BLaER1 treated with 17β-estradiol and CSF1 and Interleukin-3, amounts not matched to agents 10 nM and 100 nM (cell line): ENCODE results near the gene WWOX.
A peak's percentile ranks its signal among the peaks of the same experiment; 100 is the strongest.

Source experiments
- H3K27ac ChIP-seq, 11 experiments: shearing (Covaris generic); formaldehyde crosslinking; 2 replicates each; pipeline ENCODE4 v1.8.1; 2022
- H3K27me3 ChIP-seq, 11 experiments: shearing (Covaris generic); formaldehyde crosslinking; 2 replicates each; pipeline ENCODE4 v1.8.1; 2022
- H3K36me3 ChIP-seq, 11 experiments: shearing (Covaris generic); formaldehyde crosslinking; 2 replicates each; pipeline ENCODE4 v1.8.1; 2022
- H3K4me1 ChIP-seq, 10 experiments: shearing (Covaris generic); formaldehyde crosslinking; 2 replicates each; pipeline ENCODE4 v1.8.1; 2022
- H3K4me2 ChIP-seq, 11 experiments: shearing (Covaris generic); formaldehyde crosslinking; 2 replicates each; pipeline ENCODE4 v1.8.1; 2022
- H3K4me3 ChIP-seq, 10 experiments: shearing (Covaris generic); formaldehyde crosslinking; 2 replicates each; pipeline ENCODE4 v1.8.1; 2022
- H3K9ac ChIP-seq, 11 experiments: shearing (Covaris generic); formaldehyde crosslinking; 2 replicates each; pipeline ENCODE4 v1.8.1; 2022
- H3K9me3 ChIP-seq, 11 experiments: shearing (Covaris generic); formaldehyde crosslinking; replicated peaks in 1 of 11; 2 replicates each; pipeline ENCODE4 v1.8.1; 2022
- H4K20me1 ChIP-seq, 11 experiments: shearing (Covaris generic); formaldehyde crosslinking; 2 replicates each; pipeline ENCODE4 v1.8.1; 2022
- Cebpa-rat ChIP-seq, 11 experiments: shearing (Covaris generic); IDR thresholded peaks; 2 replicates each; pipeline ENCODE4 v1.8.1; 2022

WWOX gene

GRCh38 chr16:78500659-78501270 is 401.3 kb downstream of the WWOX start:
- H3K4me2 ChIP-seq, result peak overlapping the region; percentile 36 to 74 (median 63); a peak in 21 of 22 replicates
- H3K4me1 ChIP-seq, result peaks cover 9 to 15% (median 12%) of the 10 kb centered on the region in 10 experiments
- no peaks in the 10 kb centered on the region for H3K27me3 ChIP-seq

GRCh38 chr16:78501744-78502143 is 402.3 kb downstream of the WWOX start:
- Histone ChIP-seq H3K9me3 (no peaks in the 10 kb centered on the region), H3K4me2 (no peak overlapping the region), H3K27ac (no peak overlapping the region), H4K20me1 (0 out of 22 replicates have a peak, but pooled peaks cover 0 to 5% (median 0%) of the 10 kb centered on the region in 11 experiments), H3K36me3 (no peaks in the 10 kb centered on the region), H3K9ac (no peak overlapping the region), H3K4me3 (no peak overlapping the region), H3K4me1 (peaks cover 9 to 15% (median 12%) of the 10 kb centered on the region in 10 experiments), H3K27me3 (no peaks in the 10 kb centered on the region)
- no peak for TF ChIP-seq Cebpa-rat (IDR thresholded peaks at IDR 0.05)

More at GRCh38 chr16:78500659-78501270, 401.3 kb downstream of the WWOX start:
- Histone ChIP-seq H3K9me3 (no peaks in the 10 kb centered on the region), H3K4me3 (no peak overlapping the region), H3K27ac (no peak overlapping the region), H3K9ac (no peak overlapping the region), H4K20me1 (no peaks in the 10 kb centered on the region), H3K36me3 (no peaks in the 10 kb centered on the region)
- TF ChIP-seq Cebpa-rat (IDR thresholded peaks at IDR 0.05), result no peak

- Histone ChIP-seq H3K27me3 (no peaks in the 10 kb centered on the region), H3K36me3 (no peaks in the 10 kb centered on the region), H3K27ac (no peak overlapping the region), H3K4me1 (peaks cover 9 to 15% (median 12%) of the 10 kb centered on the region in 10 experiments), H4K20me1 (0 out of 22 replicates have a peak, but pooled peaks cover 0 to 5% (median 0%) of the 10 kb centered on the region in 11 experiments), H3K4me2 (no peak overlapping the region), H3K4me3 (no peak overlapping the region), H3K9ac (no peak overlapping the region), H3K9me3 (no peaks in the 10 kb centered on the region)
- TF ChIP-seq Cebpa-rat (IDR thresholded peaks at IDR 0.05), result no peak
Observed at GRCh38 chr16:78502812-78503350, 403.4 kb downstream of the WWOX start.

GRCh38 chr16:78503602-78504001 is 404.1 kb downstream of the WWOX start:
- TF ChIP-seq Cebpa-rat (IDR thresholded peaks at IDR 0.05), result no peak
- Histone ChIP-seq H3K9me3 (no peaks in the 10 kb centered on the region), H3K9ac (no peak overlapping the region), H3K36me3 (no peaks in the 10 kb centered on the region), H3K4me1 (peaks cover 9 to 15% (median 12%) of the 10 kb centered on the region in 10 experiments), H4K20me1 (0 out of 22 replicates have a peak, but pooled peaks cover 0 to 5% (median 0%) of the 10 kb centered on the region in 11 experiments), H3K27me3 (no peaks in the 10 kb centered on the region), H3K27ac (no peak overlapping the region), H3K4me3 (no peak overlapping the region), H3K4me2 (no peak overlapping the region)

GRCh38 chr16:78504401-78504851 is 405.0 kb downstream of the WWOX start:
- TF ChIP-seq Cebpa-rat (IDR thresholded peaks at IDR 0.05), result no peak
- H3K9ac ChIP-seq, result no peak overlapping the region
- H3K4me2 ChIP-seq, result no peak overlapping the region
- H3K4me1 ChIP-seq, result peaks cover 9 to 15% (median 12%) of the 10 kb centered on the region in 10 experiments
- no peaks in the 10 kb centered on the region for H3K9me3 ChIP-seq
- H3K4me3 ChIP-seq, result no peak overlapping the region
- no peak overlapping the region for H3K27ac ChIP-seq
- H4K20me1 ChIP-seq, result 0 out of 22 replicates have a peak, but pooled peaks cover 0 to 5% (median 0%) of the 10 kb centered on the region in 11 experiments
- H3K27me3 ChIP-seq, result no peaks in the 10 kb centered on the region
- no peaks in the 10 kb centered on the region for H3K36me3 ChIP-seq

GRCh38 chr16:78505036-78505435 is 405.6 kb downstream of the WWOX start:
- no peaks in the 10 kb centered on the region for H3K9me3 ChIP-seq
- H3K4me2 ChIP-seq, result no peak overlapping the region
- no peaks in the 10 kb centered on the region for H3K36me3 ChIP-seq
- no peak overlapping the region for H3K4me3 ChIP-seq
- no peak for TF ChIP-seq Cebpa-rat (IDR thresholded peaks at IDR 0.05)
- H3K27me3 ChIP-seq, result no peaks in the 10 kb centered on the region
- H3K9ac ChIP-seq, result no peak overlapping the region
- H3K4me1 ChIP-seq, result peaks cover 7 to 9% (median 8%) of the 10 kb centered on the region in 10 experiments
- 0 out of 22 replicates have a peak, but pooled peaks cover 0 to 5% (median 0%) of the 10 kb centered on the region in 11 experiments for H4K20me1 ChIP-seq
- H3K27ac ChIP-seq, result no peak overlapping the region

- Histone ChIP-seq H3K9ac (no peak overlapping the region), H3K36me3 (no peaks in the 10 kb centered on the region), H3K4me1 (peaks cover 0 to 2% (median 1%) of the 10 kb centered on the region in 10 experiments; a peak in 16 of 20 replicates), H3K4me3 (no peak overlapping the region), H3K9me3 (no peaks in the 10 kb centered on the region), H3K27ac (no peak overlapping the region), H3K27me3 (no peaks in the 10 kb centered on the region), H3K4me2 (no peak overlapping the region), H4K20me1 (0 out of 22 replicates have a peak, but pooled peaks cover 0 to 5% (median 0%) of the 10 kb centered on the region in 11 experiments)
- no peak for TF ChIP-seq Cebpa-rat (IDR thresholded peaks at IDR 0.05)
Observed at GRCh38 chr16:78505544-78506366, 406.3 kb downstream of the WWOX start.

GRCh38 chr16:78506367-78507193 is 407.1 kb downstream of the WWOX start:
- no peak for TF ChIP-seq Cebpa-rat (IDR thresholded peaks at IDR 0.05)
- no peaks in the 10 kb centered on the region for H3K36me3 ChIP-seq
- H3K9ac ChIP-seq, result no peak overlapping the region
- H3K4me1 ChIP-seq, result no peaks in the 10 kb centered on the region
- H3K27me3 ChIP-seq, result no peaks in the 10 kb centered on the region
- no peaks in the 10 kb centered on the region for H3K9me3 ChIP-seq
- no peak overlapping the region for H3K4me2 ChIP-seq
- H3K4me3 ChIP-seq, result no peak overlapping the region
- 0 out of 22 replicates have a peak, but pooled peaks cover 0 to 5% (median 0%) of the 10 kb centered on the region in 11 experiments for H4K20me1 ChIP-seq
- no peak overlapping the region for H3K27ac ChIP-seq
